IPS-15b (cell line): ENCODE data around the gene CSRNP3.
"Not testable (repeated sequence)": the region's sequence is repeated elsewhere in the genome, so short reads cannot be mapped to it uniquely, and the experiment has no call there.

ENCODE experiments used
- H3K27me3 ChIP-seq: one replicate; pipeline ENCODE4 v1.6.1; 2013; ENCODE audit warnings: low read length; ENCODE audit not compliant: control insufficient read depth, insufficient read depth
- H3K36me3 ChIP-seq: one replicate; pipeline ENCODE4 v1.6.1; 2013; ENCODE audit warnings: low read length; ENCODE audit not compliant: control insufficient read depth, insufficient read depth
- H3K4me1 ChIP-seq: one replicate; pipeline ENCODE4 v1.6.1; 2013; ENCODE audit warnings: mild to moderate bottlenecking, low read length; ENCODE audit not compliant: control insufficient read depth, insufficient read depth
- H3K4me3 ChIP-seq: one replicate; pipeline ENCODE4 v1.5.1; 2013; ENCODE audit warnings: low read depth, low read length
- H3K9ac ChIP-seq: one replicate; pipeline ENCODE4 v1.6.1; 2013; ENCODE audit warnings: low read depth, mild to moderate bottlenecking, low read length
- H3K9me3 ChIP-seq: one replicate; pipeline ENCODE4 v1.6.1; 2013; ENCODE audit warnings: mild to moderate bottlenecking, low read length; ENCODE audit not compliant: control insufficient read depth, insufficient read depth

CSRNP3 gene

DNA sequence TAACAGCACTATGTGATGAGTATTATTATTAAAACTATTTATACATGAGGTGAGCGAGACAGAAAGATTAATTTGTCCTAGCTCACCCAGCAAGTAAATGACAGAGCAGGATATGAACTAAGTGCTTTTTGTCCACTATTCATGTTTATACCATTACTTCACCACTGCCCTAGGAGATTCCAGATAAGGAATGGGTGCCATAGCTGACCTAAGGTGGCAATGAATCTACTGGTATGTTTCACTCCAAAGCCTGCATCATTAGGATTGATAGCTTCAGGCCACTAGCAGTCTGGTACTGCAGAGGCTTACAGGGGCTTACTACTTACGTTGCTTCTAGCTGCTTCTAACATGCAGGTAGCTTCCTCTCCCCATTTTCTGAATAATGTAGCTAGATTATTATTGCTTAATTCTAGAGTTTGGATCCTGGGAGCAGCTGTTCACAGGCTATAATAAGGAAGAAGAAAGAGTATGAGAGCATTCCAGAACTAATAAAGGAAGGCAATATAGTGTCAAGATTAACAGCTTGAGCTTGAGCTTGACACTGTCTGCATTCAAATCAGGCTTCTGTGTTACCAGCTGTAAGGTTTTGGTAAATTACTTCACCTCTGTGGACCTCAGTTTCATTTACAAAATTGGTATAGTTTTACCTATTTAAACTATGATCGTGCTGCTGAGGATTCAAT lies 170.9 kb downstream of the CSRNP3 start:
- Histone ChIP-seq H3K27me3 (no peaks in the 10 kb centered on the region), H3K4me3 (no peak overlapping the region), H3K36me3 (no peaks in the 10 kb centered on the region), H3K9me3 (no peaks in the 10 kb centered on the region), H3K9ac (no peak overlapping the region), H3K4me1 (peaks cover 2% of the 10 kb centered on the region)

- no peaks in the 10 kb centered on the region for H3K9me3 ChIP-seq
- no peak overlapping the region for H3K9ac ChIP-seq
- no peaks in the 10 kb centered on the region for H3K27me3 ChIP-seq
- no peak overlapping the region for H3K4me3 ChIP-seq
- H3K36me3 ChIP-seq, result no peaks in the 10 kb centered on the region
- no peaks in the 10 kb centered on the region for H3K4me1 ChIP-seq
Measured at GRCh38 chr2:165645930-165646831, 176.7 kb downstream of the CSRNP3 start.

GRCh38 chr2:165647409-165647808 lies 177.9 kb downstream of the CSRNP3 start:
- Histone ChIP-seq H3K27me3 (no peaks in the 10 kb centered on the region), H3K36me3 (no peaks in the 10 kb centered on the region), H3K4me3 (no peak overlapping the region), H3K4me1 (no peaks in the 10 kb centered on the region), H3K9ac (no peak overlapping the region), H3K9me3 (no peaks in the 10 kb centered on the region)

GRCh38 chr2:165648801-165649200 lies 179.3 kb downstream of the CSRNP3 start:
- Histone ChIP-seq H3K9me3 (no peaks in the 10 kb centered on the region), H3K36me3 (no peaks in the 10 kb centered on the region), H3K9ac (no peak overlapping the region), H3K27me3 (no peaks in the 10 kb centered on the region), H3K4me3 (no peak overlapping the region), H3K4me1 (no peaks in the 10 kb centered on the region)

- H3K9me3 ChIP-seq, result no peaks in the 10 kb centered on the region
- no peak overlapping the region for H3K4me3 ChIP-seq
- H3K36me3 ChIP-seq, result no peaks in the 10 kb centered on the region
- H3K27me3 ChIP-seq, result no peaks in the 10 kb centered on the region
- no peaks in the 10 kb centered on the region for H3K4me1 ChIP-seq
- H3K9ac ChIP-seq, result peak overlapping the region; percentile 3
Measured at GRCh38 chr2:165651233-165651632, 181.7 kb downstream of the CSRNP3 start.

GRCh38 chr2:165655661-165656060 lies 186.2 kb downstream of the CSRNP3 start:
- Histone ChIP-seq H3K9me3 (no peaks in the 10 kb centered on the region), H3K4me1 (no peaks in the 10 kb centered on the region), H3K36me3 (no peaks in the 10 kb centered on the region), H3K4me3 (no peak overlapping the region), H3K9ac (no peak overlapping the region), H3K27me3 (no peaks in the 10 kb centered on the region)

DNA sequence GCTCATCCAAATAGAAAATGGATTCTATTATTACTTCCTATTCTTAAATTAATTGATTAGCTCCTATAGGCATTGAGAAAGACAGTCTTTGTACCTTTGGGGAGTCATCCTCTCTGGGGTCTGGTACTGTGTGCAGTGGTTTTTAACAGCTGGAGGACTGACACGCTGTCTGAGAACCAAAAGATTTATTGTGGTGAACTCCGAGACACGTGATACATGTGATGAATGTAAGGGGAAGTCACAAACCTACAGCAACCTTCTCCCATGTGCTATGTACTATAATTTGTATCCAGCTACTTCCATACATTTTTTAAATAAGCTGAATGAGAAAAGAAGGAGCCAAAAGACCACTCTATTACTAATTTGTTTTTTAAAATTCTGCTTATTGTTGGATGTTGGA lies 190.9 kb downstream of the CSRNP3 start:
- Histone ChIP-seq H3K27me3 (no peaks in the 10 kb centered on the region), H3K4me3 (no peak overlapping the region), H3K36me3 (peaks cover 3% of the 10 kb centered on the region), H3K9ac (no peak overlapping the region), H3K4me1 (no peaks in the 10 kb centered on the region), H3K9me3 (no peaks in the 10 kb centered on the region)

DNA sequence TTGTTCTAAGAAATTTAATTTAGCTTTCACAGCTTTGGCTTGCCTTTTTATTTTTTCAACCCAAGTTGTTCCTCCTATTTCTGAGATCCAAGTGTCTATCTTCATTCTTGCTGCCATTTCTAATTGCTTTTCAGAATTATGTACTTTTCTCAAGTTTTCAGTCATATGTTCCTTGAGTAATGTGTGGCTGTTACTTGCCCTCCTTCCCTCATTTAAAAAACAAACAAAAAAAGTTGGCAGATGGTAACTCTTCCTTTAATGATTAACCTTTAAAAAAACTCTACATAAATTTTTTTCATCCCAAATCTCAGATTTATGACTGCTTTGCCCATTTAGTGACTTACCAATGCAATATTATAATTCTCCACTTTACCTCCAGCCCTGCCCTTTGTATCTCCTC lies 193.2 kb downstream of the CSRNP3 start:
- H3K4me1 ChIP-seq, result no peaks in the 10 kb centered on the region

GRCh38 chr2:165665614-165666013 lies 196.1 kb downstream of the CSRNP3 start:
- H3K27me3 ChIP-seq, result no peaks in the 10 kb centered on the region
- no peak overlapping the region for H3K9ac ChIP-seq
- peaks cover 3% of the 10 kb centered on the region for H3K36me3 ChIP-seq
- H3K4me3 ChIP-seq, result no peak overlapping the region
- no peaks in the 10 kb centered on the region for H3K4me1 ChIP-seq
- H3K9me3 ChIP-seq, result no peaks in the 10 kb centered on the region

More for the DNA sequence above, 193.2 kb downstream of the CSRNP3 start:
- Histone ChIP-seq H3K36me3 (peaks cover 3% of the 10 kb centered on the region), H3K9ac (no peak overlapping the region), H3K4me3 (no peak overlapping the region), H3K9me3 (no peaks in the 10 kb centered on the region), H3K27me3 (no peaks in the 10 kb centered on the region)

DNA sequence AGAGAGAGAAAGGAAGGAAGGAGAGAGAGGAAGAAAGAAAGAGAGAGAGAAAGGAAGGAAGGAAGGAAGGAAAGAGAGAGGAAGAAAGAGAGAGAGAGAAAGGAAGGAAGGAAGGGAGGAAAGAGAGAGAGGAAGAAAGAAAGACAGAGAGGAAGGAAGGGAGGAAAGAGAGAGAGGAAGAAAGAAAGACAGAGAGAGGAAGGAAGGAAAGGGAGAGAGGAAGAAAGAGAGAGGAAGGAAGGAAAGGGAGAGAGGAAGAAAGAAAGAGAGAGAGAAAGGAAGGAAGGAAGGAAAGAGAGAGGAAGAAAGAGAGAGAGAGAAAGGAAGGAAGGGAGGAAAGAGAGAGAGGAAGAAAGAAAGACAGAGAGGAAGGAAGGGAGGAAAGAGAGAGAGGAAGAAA lies 196.6 kb downstream of the CSRNP3 start:
- H3K4me1 ChIP-seq, H3K27me3 ChIP-seq, H3K9me3 ChIP-seq, H3K9ac ChIP-seq, H3K4me3 ChIP-seq, H3K36me3 ChIP-seq: not testable (repeated sequence)

DNA sequence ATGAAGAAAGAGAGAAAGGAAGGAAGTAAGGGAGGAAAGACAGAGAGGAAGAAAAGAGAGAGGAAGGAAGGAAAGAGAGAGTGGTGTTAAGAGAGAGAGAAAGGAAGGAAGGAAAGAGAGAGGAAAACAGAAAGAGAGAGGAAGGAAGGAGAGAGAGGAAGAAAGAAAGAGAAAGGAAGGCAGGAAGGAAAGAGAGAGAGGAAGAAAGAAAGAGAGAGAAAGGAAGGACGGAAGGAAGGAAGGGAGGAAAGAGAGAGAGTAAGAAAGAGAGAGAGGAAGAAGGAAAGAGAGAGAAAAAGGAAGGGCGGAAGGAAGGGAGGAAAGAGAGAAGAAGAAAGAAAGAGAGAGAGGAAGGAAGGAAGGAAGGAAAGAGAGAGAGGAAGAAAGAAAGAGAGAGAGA lies 197.1 kb downstream of the CSRNP3 start:
- Histone ChIP-seq H3K4me1 (no peaks in the 10 kb centered on the region), H3K9me3 (peaks cover 4% of the 10 kb centered on the region), H3K4me3 (no peak overlapping the region), H3K9ac (no peak overlapping the region), H3K27me3 (no peaks in the 10 kb centered on the region), H3K36me3 (peaks cover 3% of the 10 kb centered on the region)

DNA sequence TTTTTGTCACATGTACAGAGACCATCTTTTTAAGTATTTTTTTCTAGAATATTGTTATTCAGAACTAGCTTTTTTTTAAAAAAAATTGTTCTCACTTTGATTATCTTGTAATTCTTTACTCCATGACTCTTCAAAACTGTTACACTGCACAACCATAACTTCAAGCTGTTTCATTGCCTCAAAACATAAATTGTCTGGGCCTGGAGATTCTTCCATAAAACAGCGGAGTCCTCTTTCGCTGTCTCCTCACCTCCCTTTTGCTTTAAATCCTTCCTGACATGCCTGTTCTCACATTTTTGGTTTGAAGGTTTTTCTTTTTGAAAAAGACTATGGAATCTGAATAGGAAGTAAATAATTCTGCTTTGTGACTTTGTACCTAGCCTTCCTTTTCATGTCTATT lies 197.9 kb downstream of the CSRNP3 start:
- Histone ChIP-seq H3K36me3 (peaks cover 3% of the 10 kb centered on the region), H3K4me3 (no peak overlapping the region), H3K9ac (no peak overlapping the region), H3K27me3 (no peaks in the 10 kb centered on the region), H3K9me3 (peaks cover 8% of the 10 kb centered on the region), H3K4me1 (no peaks in the 10 kb centered on the region)
